GM12873 (cell line): ENCODE measurements around the gene NSFL1C.

Experiments
- CTCF ChIP-seq: IDR thresholded peaks from 2 replicates; pipeline ENCODE4 v1.5.1; 2012; ENCODE audit warnings: low read depth, mild to moderate bottlenecking, moderate library complexity, low read length, control low read depth; ENCODE audit not compliant: insufficient read depth; ENCODE audit errors: missing control alignments

Gene NSFL1C

GRCh38 chr20:1469925-1470571 lies 3.4 kb upstream of the NSFL1C start:
- peak; percentile 77 for TF ChIP-seq CTCF

- no peak for TF ChIP-seq CTCF
Measured at GRCh38 chr20:1469306-1469905, 2.8 kb upstream of the NSFL1C start.

- TF ChIP-seq CTCF: no peak
Measured at GRCh38 chr20:1468117-1468624, 1.5 kb upstream of the NSFL1C start.

- TF ChIP-seq CTCF: no peak
Measured at GRCh38 chr20:1467355-1468116, 887 bp upstream of the NSFL1C start.

GRCh38 chr20:1467082-1467354 lies 369 bp upstream of the NSFL1C start:
- TF ChIP-seq CTCF: no peak

GRCh38 chr20:1465470-1466210 lies 1.0 kb downstream of the NSFL1C start:
- TF ChIP-seq CTCF: no peak
